Right ventricle myocardium inferior (tissue), 1 donor: Measurements from ENCODE around the gene SERINC2. TPM values are rescaled to one million over a fixed set of nuclear protein-coding genes. Genes with fewer than 3 reads are reported as not detected.
"Not testable (repeated sequence)": the region's sequence is repeated elsewhere in the genome, so short reads cannot be mapped to it uniquely, and the experiment has no call there.

Experiments used
- ATAC-seq: fragments of 200-7000 bp; cut with Tn5 transposase; one replicate; pipeline ENCODE4 v1.9.1; 2020; ENCODE audit warnings: mild to moderate bottlenecking, moderate library complexity
- DNase-seq: peaks from one replicate; pipeline ENCODE4 v3.0.0; 2021; ENCODE audit errors: missing footprints
- intact Hi-C: fragments of 100-400 bp; cut with DNase I; formaldehyde crosslinking; loops from one replicate; pipeline ENCODE4 v1.11.0; 2022
- total RNA-seq: library from RNA; stranded (reverse); fragmentation: NEBNext Ultra II Directional; extraction: Animal tissue kit (Norgen Biotek cat#: 25700); gene quantifications from one replicate; pipeline ENCODE4 v1.2.1, GENCODE V29; 2021
- donor health status: DM: no; HTN: yes; CAD: no; lungs with severe emphysema.

SERINC2 gene
- total RNA-seq, 1 donor from 2014 or later: 1.7 TPM

DNA sequence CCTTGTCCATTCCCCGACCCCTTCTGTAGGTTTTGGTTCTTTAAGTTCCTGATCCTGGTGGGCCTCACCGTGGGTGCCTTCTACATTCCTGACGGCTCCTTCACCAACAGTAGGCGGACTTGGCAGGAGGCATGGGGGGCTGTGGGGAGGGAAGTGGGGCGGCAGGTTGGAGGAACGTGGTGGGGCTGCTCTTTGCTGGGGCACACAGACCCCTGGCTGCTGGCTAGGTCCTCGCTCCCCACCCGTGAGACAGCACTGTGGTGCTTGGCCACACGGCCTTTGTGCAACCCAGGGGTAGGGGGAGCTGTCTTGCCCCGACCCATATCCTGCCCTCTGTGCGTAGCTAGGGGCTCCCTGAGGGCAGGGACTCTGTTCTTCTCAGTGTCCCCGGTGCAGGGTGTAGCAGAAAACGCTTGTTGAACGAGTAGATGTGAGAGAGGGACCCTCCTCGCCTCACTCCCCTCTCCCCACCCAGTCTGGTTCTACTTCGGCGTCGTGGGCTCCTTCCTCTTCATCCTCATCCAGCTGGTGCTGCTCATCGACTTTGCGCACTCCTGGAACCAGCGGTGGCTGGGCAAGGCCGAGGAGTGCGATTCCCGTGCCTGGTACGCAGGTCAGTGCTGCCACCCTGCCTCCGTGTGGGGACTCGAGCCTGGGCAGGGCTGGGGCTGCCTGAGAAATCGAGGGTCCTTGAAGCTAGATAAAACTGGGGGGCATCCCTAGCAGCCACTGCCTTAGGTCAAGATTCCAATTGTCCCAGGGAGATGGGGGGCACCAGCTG, 12.5 kb downstream of the SERINC2 start:
- DNase-seq (no peak), ATAC-seq (no peak)
- intact Hi-C loops: no loop called here

DNA sequence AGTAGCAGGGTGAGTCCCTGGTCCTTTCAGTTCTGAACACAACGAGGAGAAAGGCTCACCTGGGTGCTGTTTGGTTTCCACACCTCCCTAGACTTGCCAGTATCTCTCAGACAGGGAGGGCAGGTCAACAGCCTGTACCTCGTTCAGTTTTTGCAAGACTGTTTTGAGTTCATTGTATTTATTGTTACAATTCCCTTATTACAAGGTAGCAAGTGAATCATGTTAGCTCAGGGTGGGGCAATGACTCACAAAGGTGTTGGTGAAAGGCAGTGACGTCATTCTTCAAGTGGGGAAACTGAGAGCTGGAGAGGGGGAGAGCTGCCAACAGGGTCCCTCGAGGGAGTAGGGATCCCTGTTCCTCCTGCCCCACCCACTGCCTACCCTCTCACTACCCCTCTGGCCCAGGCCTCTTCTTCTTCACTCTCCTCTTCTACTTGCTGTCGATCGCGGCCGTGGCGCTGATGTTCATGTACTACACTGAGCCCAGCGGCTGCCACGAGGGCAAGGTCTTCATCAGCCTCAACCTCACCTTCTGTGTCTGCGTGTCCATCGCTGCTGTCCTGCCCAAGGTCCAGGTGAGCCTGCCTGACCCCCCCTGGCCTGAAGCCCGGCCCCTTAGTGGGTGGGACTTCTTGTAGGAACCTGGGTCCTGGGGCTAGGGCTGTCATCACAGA, 13.4 kb downstream of the SERINC2 start:
- DNase-seq: no peak
- no peak for ATAC-seq
- intact Hi-C loops: no loop called here

DNA sequence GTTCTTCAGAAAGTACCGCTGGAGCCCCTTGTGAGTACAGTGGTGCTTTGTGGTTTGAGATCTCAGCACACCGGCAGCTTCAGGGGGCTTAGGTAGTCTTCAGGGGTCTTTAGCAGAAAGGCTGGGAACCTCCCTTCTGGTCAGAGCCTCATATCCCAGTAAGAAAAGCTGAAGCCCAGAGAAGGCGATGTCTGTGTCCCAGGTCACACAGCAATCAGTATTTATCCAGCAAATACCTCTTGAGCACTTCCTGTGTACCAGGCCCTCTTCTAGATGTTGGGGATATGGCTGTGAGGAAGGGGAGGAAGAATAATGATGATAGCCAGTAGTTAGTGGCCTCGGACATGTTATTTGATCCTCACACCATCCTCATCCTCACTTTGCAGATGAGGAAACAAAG, 14.3 kb downstream of the SERINC2 start:
- intact Hi-C loops: no loop called here
- ATAC-seq: no peak
- DNase-seq: no peak

DNA sequence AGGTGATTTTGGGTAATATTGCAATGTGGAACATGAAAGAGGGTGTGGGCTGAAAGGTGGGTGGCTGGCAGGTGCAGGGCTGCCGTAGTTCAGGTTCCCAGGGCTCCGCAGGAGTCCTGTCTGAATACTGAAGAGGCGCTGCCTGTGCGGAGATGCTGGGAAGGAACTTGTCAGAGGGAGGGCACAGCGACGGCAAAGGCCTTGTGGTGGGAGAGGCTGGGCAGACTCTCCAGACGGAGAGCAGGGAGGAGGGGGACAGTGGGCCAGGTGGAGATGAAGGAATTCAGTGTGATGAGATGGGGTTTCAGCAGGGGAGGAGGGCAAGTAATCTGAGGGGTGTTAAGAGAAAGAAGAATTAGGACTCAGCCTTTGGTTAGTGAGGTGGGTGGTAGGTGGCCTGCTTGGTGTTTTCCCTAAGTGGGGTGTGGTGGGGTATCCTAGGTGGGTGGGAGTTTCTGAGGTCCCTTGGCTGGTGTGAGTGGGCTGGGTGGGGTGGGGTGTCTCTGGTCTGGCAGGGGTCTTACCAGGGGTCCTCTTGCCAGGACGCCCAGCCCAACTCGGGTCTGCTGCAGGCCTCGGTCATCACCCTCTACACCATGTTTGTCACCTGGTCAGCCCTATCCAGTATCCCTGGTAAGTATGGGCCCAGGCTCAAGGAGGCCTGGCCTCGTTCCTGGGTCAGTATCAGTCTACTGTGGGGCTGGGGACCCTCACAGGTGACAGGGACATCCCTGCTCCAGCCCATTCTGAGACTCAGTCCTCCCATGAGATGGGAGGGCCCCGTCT, 15.6 kb downstream of the SERINC2 start:
- ATAC-seq: no peak
- no peak for DNase-seq
- intact Hi-C loops: no loop called here

DNA sequence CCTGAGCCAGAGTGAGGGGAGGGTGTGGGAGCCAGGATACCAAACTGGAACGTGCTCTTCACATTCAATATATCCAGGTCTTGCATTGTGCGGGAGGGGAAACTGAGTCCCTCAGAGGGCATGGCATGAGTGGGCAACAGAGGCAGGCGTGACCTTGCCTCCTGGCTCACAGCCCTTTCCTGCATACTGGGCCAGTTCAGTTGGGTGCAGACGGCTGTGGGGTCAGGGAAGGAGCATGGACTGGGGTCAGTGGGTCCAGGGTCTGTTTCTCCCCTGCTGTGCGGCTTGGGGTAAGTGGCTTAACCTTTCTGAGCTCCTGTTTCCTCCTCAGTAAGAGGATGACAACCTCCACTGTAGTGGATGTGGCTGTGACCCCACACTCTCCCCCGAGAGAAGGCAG, 16.6 kb downstream of the SERINC2 start:
- DNase-seq (no peak), ATAC-seq (no peak)
- intact Hi-C loops: no loop called here

DNA sequence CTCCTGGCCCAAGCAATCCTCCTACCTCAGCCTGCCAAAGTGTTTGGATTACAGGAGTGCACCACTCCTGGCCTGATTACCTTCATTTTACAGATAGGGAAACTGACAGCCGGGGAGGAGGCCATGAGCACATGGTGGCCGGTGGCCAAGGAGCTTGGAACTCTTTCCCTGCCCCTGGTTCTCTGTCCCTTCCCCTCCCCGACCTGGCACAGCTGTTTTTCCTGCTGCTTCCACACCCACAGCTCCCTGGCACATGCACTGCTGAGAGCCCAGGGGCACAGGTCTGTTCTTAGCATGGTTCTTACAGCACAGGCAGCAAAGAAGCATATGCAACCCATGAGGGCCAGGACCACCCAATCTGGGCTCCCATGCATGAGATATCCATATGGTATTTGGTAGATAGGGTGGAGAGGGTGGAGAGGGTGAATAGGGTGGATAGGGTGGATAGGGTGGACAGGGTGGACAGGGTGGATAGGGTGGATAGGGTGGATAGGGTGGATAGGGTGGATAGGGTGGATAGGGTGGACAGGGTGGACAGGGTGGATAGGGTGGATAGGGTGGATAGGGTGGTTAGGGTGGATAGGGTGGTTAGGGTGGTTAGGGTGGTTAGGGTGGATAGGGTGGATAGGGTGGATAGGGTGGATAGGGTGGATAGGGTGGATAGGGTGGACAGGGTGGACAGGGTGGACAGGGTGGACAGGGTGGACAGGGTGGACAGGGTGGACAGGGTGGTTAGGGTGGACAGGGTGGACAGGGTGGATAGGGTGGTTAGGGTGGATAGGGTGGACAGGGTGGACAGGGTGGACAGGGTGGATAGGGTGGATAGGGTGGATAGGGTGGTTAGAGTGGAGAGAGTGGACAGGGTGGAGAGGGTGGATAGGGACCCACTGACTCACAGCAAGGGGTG, 18.6 kb downstream of the SERINC2 start:
- ATAC-seq: peak; percentile 57
- not testable (repeated sequence) for DNase-seq

DNA sequence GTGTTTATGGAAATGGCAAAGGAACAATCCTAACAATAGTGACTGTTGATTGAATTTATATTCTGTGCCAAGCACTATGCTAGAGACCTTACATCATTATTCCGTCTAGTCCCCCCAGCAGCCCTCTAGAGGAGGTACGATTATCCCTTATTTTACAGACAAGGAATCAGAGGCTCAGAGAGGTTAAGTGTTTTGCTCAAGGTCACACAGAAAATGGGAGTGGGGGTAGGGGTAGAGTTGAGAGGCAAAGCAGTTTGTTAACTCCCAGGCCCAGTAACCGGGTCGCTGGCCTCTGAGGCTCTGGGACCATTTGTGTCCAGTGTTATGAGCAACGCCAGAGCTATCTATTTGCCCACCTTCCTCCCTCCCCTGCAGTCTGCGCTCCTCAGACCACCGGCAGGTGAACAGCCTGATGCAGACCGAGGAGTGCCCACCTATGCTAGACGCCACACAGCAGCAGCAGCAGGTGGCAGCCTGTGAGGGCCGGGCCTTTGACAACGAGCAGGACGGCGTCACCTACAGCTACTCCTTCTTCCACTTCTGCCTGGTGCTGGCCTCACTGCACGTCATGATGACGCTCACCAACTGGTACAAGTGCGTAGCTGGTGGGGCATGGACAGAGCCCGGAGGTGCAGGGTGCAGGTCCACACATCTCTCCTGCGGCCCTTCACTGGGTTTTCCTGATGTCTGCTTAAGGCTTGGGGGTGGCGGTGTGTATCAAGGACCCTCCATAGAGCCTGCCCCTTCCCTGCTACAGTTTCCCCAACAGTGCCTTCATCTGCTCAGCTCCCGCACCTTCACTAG, 19.8 kb downstream of the SERINC2 start:
- ATAC-seq (no peak), DNase-seq (no peak)
- intact Hi-C loops: no loop called here

More for the DNA sequence above, 18.6 kb downstream of the SERINC2 start:
- intact Hi-C loops: not testable (repeated sequence)

DNA sequence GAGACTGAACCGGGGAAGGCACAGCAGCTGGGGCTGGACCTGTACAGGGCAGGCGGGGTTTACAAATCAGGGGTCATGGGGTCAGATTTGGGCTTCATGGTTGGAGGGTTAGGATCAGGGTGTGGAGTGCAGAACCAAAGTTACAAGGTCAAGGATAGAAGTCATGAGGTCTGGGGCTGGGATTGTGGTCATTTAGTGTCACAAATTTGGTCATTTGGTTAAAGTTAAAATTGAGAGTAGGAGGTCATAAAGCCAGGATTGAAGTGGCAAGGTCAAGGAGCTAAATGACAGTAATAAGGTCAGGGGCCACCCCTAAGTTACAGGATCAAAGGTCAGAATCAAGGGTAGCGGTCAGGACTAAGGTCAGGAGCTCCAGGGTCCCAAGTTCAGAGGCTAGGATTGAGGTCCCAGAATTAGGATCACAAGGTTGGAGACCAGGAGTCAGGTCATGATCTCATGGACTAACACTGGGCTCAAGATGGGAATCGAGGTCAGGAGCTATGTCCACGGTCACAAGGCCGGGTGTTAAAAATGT, 20.4 kb downstream of the SERINC2 start:
- DNase-seq (no peak), ATAC-seq (no peak)
- intact Hi-C loops: no loop called here

DNA sequence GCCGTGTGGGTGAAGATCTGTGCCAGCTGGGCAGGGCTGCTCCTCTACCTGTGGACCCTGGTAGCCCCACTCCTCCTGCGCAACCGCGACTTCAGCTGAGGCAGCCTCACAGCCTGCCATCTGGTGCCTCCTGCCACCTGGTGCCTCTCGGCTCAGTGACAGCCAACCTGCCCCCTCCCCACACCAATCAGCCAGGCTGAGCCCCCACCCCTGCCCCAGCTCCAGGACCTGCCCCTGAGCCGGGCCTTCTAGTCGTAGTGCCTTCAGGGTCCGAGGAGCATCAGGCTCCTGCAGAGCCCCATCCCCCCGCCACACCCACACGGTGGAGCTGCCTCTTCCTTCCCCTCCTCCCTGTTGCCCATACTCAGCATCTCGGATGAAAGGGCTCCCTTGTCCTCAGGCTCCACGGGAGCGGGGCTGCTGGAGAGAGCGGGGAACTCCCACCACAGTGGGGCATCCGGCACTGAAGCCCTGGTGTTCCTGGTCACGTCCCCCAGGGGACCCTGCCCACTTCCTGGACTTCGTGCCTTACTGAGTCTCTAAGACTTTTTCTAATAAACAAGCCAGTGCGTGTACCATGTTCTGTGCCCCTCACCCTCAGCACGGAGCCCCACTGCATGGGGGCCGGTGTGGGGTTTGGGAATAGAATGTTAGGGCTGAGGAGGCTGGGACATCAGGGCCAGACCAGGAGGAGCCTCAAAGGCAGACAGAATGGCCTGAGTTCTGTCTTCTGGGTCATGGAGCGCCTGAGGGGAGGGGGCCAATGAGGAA, 21.3 kb downstream of the SERINC2 start:
- no peak for ATAC-seq

DNA sequence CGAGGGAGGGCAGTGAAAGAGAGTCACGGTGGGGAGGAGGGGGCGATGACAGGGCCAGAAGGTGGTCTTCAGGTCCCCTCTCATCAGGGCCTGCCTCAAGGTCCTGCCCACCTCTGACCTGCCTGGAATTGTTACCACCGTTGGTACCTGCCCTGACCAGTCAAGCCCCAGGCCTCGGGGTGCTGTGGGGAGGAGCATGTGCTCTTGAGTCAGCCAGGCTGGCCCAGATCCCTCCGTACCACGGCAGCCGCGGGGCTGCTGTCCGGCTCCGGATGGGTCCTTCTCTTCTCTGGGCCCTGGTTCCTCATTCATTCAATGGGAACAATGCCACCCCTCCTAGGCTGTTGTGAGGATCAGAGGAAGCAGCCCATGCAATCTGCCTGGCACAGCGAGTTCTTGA, 22.0 kb downstream of the SERINC2 start:
- DNase-seq: no peak
- ATAC-seq: no peak
- intact Hi-C loops: no loop called here

More for the DNA sequence above, 21.3 kb downstream of the SERINC2 start:
- no peak for DNase-seq
- intact Hi-C loops: no loop called here

DNA sequence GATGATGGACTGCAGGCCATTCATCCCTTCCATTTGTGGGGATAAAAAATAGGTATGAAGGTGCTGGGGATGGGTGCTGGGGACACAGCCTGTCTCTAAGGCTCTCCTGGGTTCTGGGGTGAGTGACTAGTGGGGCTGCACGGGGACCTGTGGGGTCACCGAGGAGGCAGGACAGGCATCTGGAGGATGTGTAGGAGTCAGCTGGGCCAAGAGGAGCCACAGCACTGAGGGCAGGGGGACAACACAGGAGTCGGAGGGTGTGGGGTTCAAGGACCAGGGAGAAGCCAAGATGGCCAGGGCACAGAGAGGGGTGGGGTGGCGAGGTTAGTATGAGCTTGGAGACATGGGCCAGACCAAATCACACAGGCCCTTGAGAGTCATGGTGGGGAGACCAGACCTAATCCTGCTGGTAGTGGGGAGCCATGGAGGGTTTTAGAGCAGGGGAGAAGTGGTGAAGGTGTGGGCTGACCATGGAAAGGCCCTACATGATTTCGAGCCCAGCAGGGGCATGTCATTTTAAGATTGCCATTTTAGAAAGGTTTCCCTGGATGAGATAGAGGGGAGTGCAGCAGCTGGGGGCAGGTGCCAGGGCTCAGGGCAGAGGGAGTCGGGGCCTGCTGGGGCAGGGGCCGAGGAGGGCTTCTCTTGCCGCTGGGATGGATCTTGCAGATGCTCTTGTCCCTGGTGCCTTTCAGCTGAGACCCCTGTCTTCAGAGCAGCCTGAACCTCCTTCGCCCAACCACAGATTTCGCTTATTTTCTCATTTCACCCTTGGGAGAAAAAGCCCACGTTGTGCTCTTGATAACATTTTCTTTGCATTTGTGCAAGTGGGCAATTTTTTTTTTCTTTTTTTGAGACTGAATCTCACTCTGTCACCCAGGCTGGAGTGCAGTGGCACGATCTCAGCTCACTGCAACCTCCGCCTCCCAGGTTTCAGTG, 22.7 kb downstream of the SERINC2 start:
- DNase-seq (no peak), ATAC-seq (no peak)
- intact Hi-C loops: no loop called here

DNA sequence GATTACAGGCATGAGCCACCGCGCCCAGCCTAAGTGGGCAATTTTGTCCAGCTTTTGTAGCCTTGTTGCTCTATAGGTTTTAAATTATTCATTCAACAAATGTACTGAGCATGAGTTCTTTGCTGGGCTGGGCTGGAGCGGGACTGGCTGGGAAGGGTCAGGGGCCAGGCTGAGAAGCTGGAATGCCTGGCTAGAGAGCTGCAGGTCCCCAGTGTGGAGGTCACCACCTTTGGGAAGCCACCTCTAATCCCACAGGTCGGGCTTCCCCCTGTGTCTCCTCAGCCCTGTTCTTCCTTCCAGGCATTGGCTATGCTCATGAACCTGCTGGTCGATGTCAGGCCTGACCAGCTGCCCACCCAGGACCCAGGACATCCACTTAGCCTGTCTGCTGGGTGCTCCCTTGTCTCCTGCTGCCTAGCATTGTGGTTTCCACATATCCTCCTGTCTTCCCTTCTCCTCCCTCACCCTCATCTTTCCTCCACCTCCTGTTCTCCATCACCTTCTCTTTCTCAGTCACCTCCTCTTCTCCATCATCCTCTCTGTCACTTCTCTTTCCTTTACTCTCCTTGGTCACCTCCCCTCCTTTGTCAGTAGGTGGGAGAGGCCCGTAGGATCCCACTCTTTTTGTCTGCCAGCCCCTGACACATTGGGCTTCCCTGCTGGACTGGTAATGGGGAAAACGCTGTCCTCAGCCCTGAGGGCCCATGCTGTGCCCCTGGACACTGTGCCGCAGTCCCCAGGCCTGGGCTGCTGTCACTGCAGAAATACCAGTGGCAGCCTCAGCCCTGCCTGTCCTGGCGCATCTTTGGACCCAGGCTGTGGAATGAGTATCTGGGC, 23.8 kb downstream of the SERINC2 start:
- intact Hi-C loops: no loop called here
- ATAC-seq (no peak), DNase-seq (no peak)

DNA sequence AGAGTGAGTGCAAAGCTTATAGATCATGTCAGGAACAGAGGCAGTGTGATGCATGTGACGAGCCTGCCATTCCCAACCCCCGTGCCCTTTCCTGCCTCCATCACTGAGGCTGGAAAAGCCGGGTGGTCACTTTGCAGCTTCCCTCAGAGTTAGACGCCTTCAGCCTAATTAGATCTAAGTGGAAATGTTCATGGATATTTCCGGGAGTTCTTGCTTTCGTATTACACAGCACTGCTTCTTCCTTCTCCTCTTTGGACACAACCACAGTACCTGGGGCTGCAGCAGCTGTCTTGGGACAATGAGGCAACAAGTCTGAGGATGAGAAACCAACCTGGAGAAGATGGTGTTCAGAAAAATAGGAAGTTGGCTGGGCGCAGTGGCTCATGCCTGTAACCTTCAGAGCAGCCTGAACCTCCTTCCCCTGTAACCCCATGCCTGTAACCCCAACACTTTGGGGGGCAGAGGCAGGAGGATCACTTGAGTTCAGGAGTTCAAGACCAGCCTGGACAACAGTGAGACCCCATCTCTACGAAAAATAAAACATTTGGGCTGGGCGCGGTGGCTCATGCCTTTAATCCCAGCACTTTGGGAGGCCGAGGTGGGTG, 24.5 kb downstream of the SERINC2 start:
- ATAC-seq (no peak), DNase-seq (no peak)
- intact Hi-C loops: no loop called here

DNA sequence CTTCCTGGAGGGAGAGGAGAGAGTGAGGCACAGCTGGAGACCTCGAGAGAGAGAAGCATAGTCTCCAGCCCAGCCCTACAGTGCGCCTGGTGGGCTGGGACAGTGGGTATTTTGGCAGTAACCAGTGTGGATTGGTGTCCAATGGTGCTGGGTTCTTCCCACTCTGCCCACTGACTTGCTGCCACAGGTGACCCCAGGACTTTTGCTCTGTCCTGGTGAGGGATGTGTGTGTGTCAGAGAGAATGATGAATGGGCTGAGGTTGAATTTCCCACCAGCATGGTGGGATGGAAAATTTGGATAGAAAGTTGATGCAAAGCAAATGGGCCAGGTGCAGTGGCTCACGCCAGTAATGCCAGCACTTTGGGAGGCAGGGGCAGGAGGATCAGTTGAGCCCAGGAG, 26.3 kb downstream of the SERINC2 start:
- DNase-seq: no peak
- ATAC-seq: no peak
- intact Hi-C loops: no loop called here

DNA sequence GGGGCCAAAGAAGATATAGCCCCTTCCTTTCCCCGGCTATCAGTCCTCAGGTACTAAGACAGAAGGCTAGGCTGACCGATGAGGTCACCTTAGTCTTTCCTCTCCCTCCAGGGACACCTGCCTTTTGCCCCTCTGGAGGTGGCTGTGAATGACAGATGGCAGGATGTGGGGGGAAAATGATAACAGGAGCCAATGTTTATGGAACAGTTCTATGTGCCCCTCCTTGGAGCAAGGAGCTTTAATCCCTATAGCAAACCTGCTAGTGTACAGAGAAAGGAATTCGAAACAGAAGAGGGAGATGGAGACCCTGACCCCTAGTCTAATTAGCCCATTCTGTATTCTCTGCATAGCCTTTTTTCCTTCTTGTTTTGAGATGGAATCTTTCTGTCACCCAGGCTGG, 28.1 kb downstream of the SERINC2 start:
- no peak for ATAC-seq
- intact Hi-C loops: no loop called here
- DNase-seq: no peak
